Inflammatory macrophage (primary cell): ENCODE results near the gene DMKN.

Experiments
- DNase-seq, 2 donors: peaks; one replicate each; pipeline ENCODE4 v3.0.0-alpha.2; 2020 to 2022

Gene DMKN

DNA sequence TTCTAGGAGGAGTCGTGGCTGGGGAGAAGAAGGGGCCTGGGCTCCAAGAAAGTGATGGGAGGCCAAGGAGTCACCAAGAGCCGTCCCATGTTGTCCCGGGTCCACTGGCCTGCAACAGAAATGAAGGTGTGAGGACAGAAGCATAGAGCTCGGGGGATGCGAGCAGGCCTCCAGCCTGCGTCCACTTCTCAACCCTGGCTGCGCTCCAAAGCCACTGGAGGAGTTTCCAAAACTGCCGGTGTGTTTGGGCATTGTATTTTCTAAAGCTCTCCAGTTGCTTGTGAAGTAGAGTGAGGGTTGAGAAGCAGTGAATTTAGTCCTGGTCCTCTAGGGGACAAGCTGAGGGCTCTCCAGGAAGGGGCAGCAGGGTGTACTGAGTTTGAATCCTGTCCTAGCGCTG lies 52.4 kb downstream of the DMKN start:
- no peak for DNase-seq

DNA sequence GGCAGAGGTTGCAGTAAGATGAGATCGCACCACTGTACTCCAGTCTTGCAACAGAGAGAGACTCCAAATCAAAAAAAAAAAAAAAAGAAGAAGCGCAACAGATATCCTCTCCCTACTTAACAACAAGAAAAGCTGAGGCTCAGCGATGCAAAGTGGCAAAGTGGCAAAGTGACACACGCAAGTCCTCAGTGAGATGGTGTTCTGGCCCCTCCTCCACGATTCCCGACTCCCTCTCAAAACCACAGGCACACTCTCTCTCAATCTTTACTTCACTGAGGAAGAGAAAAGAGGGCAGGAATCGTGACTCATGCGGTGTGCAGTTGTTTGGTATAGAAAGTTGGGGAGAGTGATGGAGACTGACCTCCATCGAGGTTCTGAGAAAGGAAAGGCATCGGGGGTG lies 52.8 kb downstream of the DMKN start:
- DNase-seq = peak; percentile 13 to 38

DNA sequence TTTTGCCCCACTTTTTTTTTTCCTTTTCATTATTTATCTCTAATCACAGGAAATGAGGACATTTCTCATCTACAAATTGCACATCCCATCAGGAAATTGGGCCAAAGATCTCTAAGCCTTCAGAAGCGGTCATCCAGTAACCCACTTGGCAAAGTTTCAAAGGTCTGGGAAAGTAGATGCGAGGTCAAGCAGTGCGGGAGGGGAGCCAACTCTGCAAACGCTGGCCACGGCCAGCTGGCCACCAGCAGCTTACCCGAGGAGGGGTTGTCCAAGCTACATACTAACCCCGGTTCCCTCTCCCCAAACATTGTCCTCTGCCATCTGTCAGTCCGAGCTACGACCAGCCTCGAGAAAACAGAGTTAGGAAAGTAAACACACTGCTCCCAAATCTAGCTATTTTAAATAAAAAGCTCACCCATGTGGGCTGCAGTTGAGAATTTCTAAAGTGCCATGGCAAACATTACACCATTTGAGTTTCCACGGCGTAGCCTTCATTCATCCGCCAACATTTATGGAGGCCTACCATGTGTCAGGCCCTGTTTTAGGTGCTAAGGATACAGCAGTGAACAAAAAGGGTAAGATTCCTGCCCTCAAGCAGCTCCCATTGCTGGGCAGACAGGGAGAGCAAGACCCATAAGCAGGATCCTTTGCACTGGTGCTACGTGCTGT lies 53.9 kb downstream of the DMKN start:
- no peak for DNase-seq

DNA sequence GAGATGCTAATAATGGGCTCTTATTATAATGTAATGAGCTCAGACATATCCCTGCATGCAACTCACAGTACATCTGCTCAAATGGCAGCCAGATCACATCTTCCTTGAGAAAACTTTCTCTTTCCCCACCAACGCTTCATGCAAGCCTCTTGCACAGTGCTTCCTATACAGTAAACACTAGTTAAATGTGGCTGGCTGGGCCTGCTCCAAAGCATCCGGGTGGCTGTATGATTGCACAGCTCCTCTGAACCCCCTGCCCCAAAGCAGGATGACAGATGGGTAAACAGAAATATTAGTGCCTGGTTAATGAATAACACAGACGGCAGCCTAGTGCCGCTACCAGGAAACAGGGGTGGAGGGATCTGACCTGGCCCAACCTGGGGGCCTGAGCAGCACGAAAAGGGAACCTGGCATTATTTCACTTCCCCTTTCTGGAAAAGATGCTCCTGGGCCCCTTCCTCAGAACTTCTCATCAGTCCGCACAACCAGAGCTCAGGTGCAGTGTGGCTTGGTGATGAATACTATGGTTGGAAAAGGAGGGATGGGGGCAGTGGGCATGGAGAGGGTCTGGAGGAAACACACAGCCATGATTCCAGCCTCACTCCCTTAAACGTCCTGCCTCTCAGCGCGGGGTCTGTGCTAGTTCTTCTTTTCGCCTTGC lies 54.6 kb downstream of the DMKN start:
- DNase-seq = peak; percentile 37 to 51

DNA sequence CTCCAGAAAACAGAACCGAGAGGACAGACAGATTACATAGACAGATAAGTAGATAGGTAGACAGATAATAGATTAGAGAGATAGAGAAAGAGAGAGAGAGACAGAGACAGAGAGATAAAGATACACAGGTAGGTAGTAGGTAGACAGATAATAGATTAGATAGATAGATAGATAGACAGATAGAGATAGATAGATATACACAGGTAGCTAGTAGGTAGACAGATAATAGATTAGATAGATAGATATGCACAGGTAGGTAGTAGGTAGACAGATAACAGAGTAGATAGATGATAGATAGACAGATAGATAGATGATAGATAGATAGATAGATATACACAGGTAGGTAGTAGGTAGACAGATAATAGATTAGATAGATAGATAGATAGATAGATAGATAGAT lies 55.3 kb downstream of the DMKN start:
- no peak for DNase-seq

DNA sequence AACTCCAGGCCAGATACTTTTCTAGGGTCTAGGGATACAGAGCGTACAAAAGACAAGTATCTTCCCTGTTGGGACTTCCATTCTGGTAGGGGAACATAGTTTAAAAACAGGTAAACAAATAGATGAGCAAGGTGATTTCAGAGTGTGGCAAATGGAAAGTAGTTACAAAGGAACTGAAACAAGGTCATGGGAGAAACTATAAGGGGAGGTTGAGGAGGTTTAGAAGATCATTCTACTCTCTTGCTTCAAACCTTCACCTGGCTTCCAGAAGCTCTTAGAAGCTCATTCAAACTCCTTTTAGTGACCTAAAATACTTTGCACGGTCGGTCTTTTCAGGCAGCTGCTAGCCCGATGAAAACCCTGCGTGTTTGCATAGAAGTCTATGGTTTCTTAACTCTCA lies 56.3 kb downstream of the DMKN start:
- no peak for DNase-seq

DNA sequence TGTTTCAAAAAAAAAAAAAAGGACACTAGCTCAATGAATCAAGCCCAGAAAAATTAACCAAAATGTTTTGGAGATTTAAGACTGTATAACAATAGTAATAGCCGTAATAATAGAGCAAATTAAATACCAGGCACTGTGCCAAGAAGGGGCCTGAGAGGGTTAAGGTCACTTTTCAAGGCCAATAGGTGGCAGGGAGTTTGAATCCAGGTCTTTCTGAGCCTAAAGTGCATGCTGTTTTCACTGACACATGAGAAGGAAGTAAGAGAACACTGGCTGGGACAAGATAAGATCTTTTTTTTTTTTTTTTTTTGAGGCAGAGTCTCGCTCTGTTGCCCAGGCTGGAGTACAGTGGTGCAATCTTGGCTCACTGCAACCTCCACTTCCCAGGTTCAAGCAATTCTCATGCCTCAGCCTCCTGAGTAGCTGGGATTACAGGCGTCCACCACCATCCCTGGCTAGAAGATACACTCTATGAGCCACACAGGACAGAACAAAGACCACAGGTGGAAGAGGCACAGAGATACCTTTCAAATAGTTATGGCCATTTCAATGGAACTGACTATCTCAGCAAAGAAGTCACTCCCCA lies 57.7 kb downstream of the DMKN start:
- DNase-seq = no peak

DNA sequence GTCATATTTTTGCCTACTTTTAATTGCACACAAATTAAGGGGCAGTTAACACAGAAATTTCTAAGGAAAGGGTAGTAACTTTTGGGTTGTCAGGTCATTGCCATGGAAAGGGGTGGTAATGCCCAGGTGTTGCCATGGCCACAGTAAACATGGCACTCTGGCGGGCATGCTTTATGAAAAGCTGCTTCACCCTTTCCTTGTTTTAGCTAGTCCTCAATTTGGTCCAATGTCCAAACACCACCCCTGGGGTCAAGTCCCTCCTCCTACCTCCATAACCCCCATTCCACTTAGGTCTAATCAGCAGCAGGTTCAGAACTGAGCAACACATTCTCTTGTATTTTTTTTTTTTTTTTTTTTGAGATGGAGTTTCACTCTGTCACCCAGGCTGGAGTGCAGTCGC lies 58.8 kb downstream of the DMKN start:
- no peak for DNase-seq

DNA sequence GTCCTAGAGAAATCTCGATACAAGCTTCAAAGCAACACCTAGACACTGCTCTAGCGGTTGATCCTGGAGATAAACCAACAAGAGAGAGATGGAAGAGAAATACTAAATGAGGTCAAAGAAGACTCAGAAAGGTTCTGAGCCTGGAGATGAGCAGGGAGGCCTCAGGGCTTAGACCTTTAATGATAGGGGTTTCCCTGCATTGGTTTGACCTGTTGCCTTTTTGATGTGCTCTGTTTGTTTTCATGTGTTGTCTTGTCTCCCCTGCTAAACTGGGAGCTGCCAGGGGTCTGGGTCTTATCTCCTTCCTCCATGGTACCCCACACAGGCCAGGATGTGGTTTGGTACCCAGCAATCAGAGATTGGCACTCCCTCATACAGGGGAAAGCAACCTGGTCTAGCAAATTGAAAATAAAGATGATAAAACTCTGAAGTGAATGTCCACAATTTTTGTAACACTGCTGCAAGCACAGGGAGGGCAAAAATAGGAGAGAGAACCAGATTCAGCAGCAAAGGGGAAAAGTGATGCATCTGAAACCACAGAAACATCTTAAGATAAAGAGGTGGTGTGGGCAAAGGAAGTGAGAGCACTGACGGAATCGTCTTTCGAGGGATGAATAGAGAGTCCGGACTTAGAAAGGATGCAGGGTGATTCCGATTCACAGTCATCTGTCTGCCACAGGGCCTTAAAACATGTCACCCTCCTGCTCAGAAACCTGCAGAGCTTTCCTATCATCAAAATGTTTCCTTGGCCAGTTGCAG lies 61.9 kb downstream of the DMKN start:
- no peak for DNase-seq

DNA sequence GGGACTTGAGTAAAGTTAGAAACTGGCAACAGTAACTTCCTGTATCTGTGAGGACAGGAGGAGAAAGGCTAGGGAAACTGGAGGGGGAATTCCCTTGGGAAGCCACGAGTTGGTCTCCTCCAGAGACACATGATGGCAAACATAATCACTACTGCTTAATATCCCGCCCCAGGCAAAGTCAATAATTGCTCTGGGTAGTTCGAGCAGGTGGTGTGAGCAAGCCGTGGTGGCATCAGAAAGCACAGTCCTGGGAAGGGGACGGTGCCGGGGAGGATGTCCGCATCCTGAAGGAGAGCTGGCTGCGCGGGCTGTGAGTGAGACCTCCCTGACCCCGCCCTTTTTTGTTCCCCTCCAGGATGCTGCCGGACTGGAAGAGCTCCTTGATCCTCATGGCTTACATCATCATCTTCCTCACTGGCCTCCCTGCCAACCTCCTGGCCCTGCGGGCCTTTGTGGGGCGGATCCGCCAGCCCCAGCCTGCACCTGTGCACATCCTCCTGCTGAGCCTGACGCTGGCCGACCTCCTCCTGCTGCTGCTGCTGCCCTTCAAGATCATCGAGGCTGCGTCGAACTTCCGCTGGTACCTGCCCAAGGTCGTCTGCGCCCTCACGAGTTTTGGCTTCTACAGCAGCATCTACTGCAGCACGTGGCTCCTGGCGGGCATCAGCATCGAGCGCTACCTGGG lies 63.9 kb downstream of the DMKN start:
- peak in 1 of 2 donors; percentile 57 for DNase-seq

DNA sequence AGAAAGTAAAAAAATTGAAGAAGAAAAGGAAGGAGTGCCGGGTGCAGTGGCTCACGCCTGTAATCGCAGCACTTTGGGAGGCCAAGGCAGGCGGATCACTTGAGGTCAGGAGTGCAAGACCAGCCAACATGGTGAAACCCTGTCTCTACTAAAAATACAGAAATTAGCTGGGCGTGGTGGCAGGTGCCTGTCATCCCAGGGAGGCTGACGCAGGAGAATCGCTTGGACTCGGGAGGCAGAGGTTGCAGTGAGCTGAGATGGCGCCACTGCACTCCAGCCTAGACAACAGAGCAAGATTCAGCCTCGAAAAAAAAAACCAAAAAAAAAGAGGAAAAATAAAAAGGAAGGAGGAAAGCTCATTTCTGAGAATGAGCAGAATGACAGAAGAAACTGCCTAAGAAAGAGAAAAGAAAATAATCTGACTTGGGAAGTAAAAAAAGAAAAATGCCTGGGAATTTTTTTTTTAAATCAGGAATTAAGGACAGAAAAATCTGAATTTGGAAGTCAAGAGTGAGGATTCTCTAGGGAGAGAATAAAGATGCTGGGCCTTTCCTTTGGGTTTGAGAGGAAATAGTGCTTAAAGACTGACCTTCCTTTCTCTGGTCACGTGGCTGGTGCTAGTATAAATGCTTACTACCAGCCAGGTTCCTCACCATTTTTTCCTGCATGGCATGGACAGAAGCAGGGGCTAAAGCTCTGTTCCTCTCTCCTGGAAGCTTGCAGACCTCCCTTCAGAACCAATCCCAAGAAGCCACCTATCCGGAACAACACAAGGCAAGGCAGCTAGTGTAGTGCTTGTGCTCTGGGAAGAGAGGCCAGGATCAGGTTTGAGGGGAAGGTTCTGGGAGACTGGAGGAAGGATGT lies 65.6 kb downstream of the DMKN start, which contains the start of gene FFAR2:
Gene FFAR2, plus strand, starts transcription at position 652 of the 864 bp plus-strand sequence. CDS start 1,458 bp downstream, outside the sequence.
- peak; percentile 44 to 53 for DNase-seq
